ENCODE results near the gene MTM1.

MTM1 gene

DNA sequence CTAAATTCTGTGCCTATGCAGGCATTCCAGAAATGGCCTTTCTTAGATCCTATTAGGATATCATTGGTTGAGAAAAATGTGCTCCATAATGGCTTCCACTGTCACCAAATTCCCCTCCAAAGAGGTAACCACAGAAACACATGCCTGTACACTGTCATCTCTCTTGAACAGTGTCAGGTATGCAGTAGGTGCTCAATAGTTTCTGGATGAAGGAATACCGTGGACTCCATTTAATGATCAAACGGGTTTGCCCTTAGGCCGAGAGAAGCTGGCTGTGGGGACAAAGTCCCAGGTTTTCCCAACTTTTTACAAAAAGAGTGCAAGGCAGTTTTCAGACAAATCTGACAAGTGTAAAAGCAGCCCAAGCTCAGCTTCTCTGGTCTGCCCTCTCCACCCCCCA is 16.5 kb upstream of the MTM1 start:
- DNase-seq = no peak

DNA sequence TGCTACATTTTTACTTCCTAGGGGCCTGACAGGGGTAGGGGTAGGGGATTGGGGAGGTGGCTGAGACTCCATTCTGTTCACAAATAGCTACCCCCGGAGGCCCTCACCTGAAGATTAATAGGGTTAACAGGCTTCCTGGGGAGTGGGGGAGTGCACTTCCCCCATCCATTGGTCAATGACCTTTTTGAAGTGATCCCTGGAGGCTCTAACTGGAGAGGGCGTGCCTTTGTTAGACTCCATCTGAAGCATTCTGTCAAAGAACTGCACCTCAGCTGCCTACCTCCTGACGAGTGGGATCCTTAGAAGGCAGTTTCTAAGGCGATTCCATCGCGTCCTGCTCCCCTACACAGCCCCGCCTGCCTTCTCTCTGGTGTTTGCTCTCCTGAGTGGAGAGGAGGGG is 10.0 kb upstream of the MTM1 start:
- no peak for DNase-seq

DNA sequence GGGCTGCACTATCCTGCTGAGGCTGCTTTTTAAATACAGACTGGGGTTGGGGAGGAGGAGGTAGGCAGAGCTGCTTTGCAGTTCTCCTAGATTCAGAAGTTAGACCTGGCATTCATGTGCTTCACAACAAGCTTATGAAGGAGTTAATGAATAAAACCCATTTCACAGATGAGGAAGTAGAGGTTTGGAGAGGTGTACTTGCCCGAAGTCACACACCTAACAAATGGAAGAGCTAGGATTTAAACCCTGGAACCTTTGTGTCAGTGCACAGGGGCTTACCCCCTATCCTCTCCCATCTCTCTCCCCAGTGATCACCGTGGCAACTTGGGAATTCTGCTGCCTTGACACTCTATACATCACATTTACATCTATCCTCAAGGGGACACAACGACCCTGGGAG is 3.6 kb upstream of the MTM1 start:
- DNase-seq = no peak

DNA sequence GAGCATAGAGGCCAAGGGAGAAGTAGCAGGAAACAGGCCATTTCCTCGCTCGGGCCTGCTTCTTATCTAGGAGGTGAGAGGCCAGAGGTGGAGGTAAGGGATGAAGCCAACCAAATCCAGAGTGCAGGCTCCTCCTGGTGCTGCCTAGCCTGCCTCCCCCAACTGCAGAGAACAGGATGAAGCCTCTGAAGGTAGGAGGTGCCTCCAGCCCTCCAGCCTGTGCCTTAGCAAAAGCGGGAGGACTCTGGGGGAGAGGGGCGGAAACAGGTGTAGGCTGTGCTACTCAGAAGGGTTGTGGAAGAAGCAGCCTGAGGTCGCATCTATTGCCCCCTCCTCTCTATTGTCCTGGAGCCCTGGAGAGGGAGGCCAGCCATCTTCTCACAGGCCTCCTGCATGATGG is 2.9 kb upstream of the MTM1 start:
- no peak for DNase-seq

DNA sequence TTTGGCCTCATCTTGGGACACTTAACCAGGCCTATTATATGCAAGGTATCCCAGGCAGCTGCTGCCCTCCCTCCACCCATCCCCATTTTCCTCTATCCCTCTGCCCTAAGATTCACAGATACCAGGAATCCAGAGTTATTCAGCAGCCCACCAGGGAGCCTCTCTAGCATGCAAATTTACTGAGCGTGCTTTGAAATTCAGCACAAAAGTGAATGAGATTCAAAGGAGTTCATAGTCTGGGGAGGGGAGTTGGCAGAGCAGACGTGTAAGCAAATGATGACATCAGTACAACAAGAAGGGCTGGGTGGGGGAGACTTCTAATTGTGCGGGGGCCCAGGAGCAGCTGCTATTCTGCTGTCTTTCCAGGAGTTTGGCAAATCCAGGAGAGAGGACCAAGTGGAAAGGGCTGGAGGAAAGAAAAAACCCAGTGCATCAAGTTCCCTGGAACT is 1.7 kb upstream of the MTM1 start:
- DNase-seq = no peak

DNA sequence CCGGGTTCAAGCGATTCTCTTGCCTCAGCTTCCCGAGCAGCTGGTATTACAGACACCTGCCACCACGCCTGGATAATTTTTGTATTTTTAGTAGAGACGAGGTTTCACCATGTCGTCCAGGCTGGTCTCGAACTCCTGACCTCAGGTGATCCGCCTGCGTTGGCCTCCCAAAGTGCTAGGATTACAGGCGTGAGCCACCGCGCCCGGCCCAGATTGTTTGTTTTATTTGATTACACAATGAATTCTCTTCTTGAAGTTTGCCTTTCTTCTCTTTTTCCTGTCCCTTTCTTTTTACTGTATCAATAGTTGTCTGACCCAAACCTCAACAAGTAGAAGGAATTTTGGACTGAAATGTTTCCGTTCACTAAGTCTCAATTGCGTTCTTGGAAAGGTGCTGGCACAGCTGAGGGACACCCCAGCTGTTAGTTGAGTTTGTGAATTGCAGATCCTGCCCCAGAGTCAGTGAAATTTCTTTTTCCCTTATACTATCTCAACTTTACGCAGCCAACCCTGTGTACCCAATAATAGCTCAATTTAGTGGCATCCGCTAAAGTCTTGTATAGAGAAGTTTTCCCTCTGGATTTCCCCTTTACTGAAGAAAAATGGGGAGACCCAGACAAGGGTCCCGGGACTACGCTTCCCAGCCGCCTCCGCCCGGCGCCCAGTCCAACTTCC is 639 bp upstream of the MTM1 start:
- DNase-seq = no peak

DNA sequence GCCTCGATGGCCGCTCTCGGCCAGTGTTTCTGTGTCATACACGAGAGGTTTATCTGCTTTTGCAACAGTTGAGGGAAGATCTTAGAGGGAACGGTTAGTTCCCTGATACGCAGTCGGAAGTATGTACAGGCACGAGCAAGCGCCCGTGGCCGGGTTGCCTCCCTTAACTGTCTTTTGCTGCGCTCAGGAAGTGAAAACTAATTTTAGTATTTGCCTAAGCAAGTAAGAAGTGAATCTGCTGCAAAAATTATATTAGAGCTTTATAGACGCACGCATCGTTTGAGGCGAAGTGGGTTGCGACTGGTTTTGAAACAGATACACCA is 695 bp downstream of the MTM1 start:
- DNase-seq = no peak

DNA sequence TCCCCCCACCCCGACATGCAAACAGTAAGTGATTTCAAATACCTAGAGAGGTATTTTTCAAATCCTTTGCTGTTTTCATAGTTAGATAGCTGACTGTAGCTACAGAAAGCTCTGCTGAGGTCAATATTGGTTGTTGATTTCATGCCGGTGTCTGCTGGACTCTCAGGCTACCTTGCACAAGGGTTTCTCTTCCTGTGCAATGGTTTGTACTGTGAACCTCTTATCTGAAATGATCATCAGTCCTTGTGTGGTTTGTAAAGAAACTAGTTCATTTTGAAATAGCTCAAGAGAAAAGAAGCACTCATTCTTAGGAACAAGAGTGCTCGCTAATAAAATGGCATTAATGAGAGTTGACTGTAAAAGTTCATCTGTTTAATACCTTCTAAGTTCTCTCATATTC is 2.1 kb downstream of the MTM1 start:
- DNase-seq = no peak

DNA sequence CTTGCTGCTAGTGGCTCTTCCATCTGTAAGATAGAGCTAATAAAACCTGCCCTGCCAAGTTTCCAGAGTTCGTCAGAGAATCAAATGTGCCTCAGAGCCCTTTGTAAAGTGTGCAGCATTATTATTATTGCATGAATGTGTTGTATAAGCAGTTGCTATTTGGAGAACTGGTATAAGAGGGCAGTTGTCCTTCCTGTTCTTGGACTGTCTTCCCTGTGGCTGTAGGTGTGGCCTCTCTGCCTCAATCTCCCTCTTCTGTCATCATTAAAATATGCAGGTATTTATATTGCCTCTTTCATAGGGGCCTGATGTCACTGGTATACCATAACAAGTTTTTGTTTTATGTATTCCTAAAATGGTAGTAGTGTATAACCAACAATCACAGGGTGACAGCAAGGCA is 3.8 kb downstream of the MTM1 start:
- no peak for DNase-seq

DNA sequence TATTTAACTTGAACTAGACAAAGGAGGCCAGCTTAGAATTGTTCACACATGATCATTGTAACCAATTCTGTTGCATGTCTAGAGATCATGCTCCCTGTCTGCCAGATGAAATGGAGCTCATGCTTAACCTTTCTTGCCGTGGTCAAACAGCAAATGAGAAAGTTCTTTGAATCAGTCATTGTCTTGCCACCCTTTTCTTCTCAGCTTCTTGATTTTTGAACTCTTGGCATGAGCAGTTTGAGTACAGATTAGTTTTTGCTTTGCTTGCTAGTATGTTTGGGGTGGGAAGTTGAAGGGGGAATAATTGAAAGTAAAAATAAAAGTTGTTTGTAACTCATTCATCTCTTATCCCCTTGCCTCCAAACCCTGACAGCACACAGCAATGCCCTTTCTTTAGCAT is 4.7 kb downstream of the MTM1 start:
- DNase-seq = no peak

DNA sequence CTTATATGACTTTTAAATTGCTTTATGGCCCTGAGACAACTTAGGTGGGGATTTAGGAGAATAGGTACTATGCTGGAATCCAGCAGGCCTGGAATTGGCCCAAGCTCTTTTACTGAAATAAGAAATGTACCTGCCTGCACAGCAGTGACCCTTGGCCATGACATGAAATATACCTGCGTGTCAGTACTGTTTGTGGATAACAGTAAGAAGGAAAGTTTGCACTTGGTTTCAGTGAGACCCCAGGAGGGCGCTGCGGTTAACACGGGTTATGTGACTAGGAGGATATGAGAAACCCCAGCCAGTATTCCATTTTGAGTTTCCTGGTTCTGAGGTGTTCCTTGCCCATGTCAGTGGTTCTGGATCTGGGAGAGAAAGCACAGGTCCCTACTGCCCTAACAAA is 5.3 kb downstream of the MTM1 start:
- DNase-seq = no peak

DNA sequence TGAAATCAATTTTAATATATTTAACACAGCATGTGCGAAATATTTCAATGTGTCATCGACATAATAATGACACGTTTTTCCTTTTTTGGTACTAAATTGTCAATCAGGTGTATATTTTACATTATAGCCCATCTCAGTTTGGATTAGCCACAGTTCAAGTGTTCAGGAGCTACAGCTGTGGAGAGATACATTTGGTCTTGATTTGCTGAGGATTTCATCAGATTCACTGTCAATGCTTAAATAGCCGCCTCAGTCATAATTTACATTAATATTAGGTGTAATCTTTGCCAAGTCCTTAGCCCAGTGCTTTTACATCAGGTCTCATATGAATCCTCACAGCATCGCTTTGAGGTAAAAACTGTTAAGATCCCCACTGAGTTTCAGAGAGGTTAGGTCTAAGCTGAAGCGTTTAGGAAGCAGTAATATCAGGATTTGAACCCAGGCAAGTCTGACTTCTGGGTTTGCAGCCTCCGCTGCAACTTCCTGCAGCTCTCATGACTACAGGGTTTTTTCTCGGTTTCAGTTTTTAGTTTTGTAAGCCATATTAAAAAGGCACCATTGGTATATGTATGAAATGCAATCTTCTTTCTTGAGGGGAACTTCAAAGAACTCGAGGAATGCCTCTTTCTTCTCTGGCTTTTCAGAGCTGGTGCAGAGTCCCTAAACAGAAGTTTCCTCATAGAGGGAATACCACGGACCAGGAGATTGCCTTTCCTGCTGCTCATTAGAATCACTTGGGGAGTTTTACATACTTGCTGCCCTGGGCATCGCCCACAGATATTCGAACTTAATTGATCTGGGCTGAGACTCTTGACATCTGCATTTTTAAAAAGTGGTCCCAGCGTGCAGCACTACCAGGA is 6.4 kb downstream of the MTM1 start:
- DNase-seq = no peak

DNA sequence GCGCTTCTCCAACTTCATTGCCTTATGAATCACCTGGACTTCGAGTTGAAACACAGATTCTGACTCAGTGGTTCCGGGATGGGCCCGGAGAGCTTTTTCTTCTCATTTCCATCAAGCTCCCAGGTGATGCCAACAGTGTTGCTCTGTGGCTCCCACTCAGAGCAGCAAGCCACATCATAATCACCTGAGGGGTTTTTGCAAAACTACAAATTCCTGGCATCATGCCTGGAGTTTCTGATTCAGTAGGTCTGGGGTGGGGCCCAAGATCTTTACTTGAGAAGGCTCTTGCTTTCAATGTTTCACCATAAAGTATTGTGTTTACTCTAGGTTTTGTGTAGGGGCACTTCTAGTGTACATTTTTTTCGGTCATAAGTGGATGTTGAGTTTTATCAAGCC is 7.0 kb downstream of the MTM1 start:
- DNase-seq = no peak

DNA sequence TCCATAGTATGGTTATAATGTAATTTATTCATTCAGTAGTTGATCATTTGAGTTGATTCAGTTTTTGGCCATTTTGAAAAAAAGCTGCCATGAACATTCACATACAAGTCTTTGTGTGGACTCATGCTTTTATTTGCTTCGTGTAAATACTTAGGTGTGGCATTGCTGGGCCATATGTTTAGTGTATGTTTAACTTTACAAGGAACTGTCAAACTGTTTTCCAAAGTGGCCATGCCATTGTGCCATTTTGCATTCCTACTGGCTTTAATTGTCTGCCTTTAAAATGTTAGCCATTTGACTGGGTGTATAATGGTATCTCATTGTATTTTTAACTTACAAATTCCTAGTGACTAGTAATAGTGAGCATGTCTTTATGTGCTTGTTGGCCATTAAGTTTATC is 8.8 kb downstream of the MTM1 start:
- DNase-seq = no peak

DNA sequence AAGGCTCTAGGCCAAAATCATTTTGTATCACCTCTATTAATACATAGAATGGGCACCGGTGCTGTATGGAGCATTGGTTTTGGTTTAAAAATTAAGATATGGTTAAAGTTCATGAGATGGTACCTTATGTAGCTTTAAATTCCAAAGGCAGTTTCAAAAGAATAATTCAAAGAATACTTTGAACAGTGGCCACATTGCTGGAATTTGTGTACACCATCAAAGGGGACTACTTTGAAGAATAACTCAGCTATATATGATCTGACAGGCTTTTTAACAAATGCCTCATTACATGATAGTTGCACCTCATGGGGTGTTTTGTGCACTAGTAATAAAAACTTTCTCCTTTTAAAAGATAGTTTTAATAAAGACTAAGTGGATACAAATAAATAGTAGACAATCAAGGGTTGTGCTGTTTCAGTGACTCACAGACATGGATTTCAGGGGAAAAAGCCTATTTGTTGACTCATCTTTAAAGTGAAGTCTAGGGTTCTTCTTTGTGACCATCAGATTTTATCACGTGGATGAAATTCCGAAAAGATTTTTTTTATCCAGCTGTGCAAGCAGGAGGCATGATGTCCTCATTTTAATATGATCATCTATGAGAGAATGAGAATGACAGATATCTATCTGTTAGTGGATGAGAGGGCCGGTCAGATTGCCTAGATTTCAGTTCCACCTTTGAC is 12.8 kb downstream of the MTM1 start:
- no peak for DNase-seq

DNA sequence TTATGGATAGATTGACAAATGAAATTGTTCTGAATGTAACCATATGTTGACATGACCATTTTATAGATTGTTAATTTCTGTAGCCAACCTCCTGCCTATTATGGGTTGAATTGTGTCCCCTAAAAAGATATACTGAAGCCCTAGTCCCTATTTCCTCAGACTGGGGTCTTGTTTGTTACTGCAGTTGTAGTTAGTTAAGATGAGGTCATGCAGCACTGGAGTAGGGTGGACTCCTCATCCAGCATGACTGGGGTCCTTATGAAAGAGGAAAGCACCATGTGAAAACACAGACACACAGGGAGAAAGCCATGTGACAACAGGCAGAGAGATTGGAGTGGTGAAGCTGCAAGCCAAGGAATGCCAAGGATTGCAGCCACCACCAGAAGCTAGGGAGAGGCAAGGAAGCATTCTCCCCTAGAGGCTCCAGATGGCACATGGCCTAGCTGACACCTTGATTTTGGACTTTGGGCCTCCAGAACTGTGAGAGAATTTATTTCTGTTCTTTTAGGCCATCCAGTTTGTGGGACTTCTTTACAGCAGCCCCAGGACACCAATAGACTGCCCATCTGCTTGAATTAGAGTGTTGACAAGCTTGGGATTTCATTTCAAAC is 14.0 kb downstream of the MTM1 start:
- no peak for DNase-seq

DNA sequence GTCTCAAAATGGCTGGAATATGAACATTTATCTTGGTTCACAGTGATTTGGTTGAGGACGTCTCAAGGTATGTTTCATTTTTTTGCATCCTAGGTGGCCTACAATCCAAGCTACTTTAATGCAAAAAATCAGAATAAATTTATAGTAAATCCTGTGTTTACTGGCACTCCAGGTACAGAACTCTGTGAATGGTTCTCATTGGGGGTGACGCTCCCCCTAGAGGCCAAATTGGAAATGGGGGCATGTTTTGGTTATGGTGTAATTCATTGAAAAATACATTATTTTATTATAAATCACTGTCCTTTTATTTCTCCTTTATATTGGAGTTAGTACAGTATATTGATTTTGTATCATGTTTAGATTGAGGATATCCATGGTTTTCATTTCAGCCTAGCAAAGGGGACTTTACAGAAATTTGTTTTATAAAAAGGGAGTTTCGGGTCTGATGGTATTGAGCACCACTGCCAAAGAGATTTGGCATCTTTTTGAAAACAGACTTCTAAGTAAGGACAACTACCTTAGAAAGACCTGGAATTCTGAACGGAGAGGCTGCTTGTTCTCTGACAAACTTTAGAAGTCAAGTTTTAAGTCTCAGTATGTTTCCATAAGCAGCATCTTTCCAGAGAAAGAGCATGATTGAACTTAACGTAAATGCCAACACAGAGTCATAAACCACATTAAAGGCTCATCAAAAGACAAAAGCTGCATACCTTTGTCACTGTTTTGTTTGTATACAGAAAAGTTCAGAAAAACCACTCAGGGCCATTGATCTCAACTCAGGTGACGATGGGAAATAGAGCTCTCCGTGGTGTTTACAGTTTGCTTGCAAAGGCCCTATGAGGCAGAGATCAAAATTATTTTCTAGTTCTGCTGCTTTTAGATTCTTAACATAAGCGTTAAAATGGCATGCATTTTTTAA is 19.4 kb downstream of the MTM1 start:
- DNase-seq = no peak

DNA sequence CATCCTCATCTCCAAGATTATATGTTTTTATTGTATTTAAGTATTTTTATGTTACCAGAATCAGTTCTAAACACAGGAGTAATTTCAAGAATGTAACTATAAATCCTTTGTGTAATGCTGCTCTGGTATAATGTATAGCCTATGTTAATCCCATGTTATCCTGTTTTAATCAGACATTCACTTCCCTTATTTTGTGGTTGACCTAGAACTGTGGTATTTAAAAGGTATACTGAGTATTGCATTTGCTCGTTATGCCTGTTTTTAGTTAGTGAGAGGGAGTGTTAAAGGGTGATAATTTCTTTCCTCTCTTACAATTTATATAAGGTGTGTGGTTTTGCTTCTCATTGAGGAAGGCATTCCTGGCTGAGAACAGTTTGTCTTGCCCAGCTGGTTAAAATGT is 26.2 kb downstream of the MTM1 start:
- no peak for DNase-seq

DNA sequence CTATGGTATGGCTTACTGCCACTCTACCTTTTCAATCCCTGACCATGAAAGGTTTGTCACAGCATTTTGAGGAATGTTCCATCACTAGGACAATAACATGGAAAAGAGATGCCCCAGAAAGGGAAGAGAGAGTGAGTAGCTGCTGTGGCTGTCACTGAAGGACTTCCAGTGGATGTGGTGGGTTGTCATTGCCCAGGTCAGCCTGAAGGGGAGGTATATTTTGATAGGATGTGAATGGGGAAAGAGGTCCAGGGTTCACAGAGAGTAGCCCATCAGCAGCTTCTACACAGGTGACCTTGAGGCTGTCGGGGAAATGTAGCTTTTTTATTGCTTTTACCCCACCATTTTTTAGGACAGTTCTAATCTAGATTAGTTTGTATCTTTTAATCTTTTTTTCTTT is 30.8 kb downstream of the MTM1 start:
- no peak for DNase-seq

DNA sequence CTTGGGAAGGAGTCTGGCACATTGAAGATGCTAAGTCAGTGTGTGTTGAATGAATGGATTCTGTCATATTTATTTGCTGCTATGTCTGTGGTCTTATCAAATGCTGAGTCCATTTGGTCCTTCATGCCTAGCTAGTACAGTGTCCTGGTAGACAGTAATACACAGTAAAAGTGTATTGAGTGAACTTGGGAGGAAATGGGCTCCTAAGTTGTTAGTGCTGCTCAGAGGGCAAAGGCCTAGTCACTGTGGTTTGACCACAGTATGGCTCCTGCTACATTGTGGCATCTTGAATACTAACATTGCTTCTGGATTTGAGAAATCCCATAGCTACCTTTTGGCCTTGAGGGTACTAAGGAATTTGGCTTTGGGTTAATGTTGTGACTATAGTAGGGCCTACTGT is 33.9 kb downstream of the MTM1 start:
- DNase-seq = no peak

DNA sequence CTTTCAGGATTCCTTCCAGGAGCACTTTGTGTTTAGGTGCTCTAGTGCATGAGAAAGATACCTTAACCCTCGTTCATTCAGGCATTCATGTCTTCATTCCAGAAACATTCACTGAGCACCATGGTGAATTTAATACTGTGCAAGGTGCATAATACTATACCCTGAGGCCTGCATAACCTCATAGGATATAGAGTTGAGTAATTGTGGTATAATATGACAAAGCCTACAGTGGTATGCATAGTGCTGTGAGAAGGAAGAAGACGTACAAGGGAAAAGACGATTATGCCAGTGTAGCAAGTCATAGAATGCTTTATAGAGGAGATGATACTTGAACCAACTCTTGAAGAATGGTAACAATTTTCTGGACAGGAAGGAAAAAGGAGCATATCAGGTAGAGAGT is 34.3 kb downstream of the MTM1 start:
- no peak for DNase-seq

DNA sequence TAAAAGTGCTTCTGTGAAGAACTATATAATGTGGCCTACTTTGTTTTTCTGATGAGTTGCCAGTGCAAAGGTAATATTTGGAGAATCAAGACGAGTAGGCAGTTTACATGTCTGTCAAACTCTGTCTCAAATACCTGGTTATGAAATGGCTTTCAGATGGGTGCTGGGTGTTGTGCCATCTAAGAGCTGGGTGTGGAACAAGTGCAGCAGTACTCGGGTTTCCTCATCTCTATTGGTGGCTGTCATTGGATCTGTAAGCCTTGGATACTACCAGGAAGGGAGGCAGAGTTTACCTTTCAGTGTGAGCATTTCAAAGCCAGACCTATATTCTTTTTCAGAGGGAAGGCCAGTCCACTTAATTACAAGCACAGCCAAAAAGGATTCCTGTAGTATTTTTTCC is 37.2 kb downstream of the MTM1 start:
- DNase-seq = no peak

DNA sequence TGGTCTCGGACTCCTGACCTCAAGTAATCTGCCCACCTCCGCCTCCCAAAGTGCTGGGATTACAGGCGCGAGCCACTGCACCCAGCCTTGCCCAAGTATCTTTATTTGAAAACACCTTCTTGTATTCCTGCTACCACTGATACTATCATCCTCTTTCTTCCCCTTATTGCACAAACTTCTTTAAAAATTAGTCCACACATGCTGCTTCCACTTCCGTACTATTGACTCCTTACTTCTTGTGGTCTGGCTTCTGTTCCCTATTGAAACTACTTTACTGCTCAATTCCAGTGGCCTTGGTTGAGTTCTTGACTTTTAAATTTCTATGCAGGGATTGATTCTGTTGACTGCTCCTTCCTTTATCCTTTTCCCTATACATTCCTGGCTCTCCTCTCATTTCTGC is 38.8 kb downstream of the MTM1 start:
- DNase-seq = no peak
